GM12892 (cell line): Measurements from ENCODE around the gene INPP4B.

ENCODE experiments used
- POLR2A ChIP-seq: IDR thresholded peaks from 2 replicates; pipeline ENCODE4 v1.6.1; 2011; ENCODE audit warnings: low read depth, low read length, control low read depth
- POLR2AphosphoS5 ChIP-seq: IDR thresholded peaks from 2 replicates; pipeline ENCODE4 v1.6.1; 2011; ENCODE audit warnings: low read depth, low read length, control low read depth

DNA sequence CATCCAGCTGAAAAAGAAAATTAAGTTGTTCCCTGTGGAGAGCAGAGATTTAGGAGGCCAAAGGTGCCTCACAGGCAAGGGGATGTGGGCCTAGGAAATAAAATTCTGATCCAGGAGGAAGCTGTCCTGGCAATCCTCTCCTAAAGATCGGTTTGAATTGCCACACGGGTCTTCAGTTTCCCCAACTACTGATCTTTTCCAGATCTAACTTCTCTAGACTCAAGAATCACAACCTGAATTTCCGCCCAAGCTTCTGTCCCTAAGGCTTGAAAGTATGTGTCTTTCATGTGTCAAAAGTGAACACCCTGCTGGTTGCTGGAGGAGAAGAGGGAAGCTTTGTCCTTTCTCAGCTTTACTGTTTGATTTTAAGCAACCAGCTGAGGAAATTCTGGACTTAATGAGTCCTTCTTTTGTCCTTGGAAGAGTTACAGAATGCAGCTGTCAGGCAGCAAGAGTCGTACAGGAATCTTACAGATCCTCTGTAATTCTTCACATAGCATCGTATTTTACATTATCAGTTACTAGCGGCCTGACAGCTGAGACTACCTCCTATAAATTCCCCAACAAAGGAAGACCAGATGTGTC is 93.8 kb downstream of the INPP4B start:
- TF ChIP-seq POLR2AphosphoS5 (no peak), POLR2A (no peak)
